HG03175 (cell line): ENCODE measurements around the gene SLC22A23.

Experiments used
- ATAC-seq: cut with Tn5 transposase; IDR thresholded peaks from one replicate; pipeline ENCODE4 v1.9.1; 2021; ENCODE audit warnings: mild to moderate bottlenecking, moderate library complexity; ENCODE audit not compliant: unreplicated experiment

SLC22A23 gene

DNA sequence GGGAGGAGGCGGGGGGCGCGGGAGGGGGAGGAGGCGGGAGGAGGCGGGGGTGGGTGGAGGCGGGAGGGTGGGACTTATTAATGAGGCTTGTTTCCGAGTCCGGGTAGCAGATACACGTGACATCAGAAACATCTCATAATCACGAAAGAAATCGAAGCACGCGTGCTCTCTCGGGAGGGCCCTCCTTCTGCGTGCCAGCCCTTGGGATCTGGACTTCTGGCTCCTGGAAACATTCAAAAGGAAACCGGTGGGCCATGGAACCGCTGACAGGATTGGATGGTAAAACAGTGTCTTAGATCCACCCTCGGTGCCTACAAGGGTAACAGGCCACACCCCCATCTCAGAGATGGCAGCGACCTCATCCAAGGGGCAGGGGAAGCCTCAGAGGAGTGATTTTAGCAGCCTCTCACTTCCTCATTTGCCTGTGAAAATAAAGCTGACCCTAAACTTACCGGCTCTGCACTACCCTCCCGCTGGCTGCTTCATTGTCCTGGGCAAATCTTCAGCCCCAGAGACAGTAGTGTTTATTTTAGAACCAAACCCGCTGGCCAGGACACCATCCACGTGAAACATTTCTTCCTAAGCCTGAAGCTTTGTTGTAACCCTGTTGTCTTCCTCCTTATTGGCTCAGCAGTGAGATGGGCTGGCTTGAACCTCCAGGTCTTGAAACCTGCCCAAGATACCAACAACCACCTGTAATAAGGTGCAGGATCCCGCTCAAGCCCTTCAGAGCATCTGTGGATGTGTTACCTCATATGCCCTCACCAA lies 100.6 kb downstream of the SLC22A23 start:
- peak; percentile 91 for ATAC-seq

DNA sequence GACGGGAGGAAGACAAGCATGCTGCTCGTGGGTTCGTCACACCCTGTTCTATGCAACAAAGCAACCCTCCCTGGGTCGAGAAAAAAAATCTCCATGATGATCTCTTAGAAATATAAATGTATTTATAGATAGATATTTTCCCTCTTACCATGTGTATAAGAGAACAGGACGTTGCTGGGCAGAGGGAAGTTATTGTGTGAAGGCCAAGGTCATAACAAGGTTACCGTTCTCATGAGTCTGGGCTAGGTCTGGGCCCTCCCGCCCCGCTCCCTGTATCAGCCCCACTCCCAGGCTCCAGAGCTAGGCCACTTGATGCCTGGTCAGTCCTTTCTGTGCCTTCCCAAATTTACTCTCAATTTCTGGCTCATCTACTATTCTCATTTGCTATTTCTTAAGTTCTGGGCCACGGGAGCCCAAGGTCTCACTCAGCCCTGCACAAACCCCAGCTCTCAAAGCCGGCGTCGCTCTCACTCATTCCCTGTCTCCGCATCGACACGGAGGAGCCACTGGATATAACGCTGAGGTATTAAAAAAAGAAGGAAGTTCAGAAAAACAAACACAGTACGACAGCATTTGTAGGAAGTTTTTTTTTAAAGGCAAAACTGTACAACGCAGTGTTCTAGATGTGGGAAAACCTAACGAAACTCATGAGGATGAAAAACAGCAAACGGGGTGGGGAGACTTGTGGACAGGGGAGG lies 101.3 kb downstream of the SLC22A23 start:
- ATAC-seq = no peak

DNA sequence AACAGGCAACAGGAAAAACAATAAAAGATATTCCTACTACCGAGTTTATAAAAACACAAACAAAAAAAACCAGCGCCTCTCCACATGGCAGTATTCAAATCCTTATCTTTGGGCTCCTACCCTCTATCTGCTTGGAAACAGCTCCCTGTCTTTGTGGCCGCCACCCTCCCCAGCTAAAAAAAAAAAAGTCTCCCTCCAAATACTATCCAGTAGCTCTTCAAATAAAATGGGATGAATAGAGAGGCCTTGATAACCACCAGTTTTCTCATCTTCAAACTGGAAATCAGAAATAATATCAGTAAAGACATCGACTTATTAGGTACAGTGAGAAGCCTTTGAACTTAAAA lies 101.9 kb downstream of the SLC22A23 start:
- ATAC-seq = no peak

DNA sequence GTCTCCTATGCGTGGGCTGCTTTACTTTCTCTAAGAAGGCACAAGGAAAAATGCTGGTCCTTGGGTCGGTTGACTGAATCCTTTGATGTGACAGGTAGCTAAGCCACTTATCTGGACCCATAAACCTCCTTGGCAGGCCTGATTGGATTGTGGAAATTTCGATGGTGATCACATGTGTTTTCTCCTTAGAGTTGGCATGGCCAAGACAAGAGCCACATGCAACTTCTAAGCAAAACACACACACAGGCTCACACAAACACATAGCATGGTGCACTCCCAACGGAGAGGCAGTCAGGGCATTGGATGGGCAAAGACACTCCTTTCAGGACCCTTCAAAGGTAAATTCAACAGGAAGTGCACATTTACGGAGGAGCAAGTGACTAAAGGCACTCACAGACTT lies 102.9 kb downstream of the SLC22A23 start:
- no peak for ATAC-seq

DNA sequence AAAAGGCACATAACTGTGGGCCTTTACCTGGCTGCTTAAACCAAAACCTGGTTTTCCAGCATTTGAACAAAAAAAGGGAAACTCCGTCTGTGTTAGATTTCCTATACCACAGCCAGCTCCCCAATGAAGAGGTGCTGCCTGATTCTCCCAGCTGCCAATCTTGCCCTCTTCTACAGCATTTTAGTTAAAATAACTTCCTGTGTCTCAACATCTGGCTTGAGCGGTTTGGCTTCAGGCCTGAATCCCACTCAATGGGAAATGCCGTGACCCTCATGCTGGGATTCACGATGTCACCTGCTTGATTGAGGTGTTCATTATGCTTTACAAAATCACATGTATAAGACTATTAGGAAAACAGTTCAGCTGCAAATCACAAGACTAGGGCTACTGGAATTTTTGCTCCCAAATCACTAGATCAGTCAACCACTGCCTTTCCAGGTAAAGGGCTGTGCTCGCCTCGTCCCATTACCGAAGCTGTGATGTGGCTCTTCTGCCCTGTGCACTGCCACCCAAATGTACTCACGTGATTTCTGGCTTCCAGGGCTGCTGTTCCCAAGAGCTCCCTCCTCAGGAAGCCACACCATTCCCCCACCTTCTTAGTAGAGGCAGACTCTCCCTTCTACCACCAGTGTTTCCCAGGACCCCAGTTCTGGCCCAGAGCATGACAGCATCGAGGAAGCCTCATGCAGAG lies 103.5 kb downstream of the SLC22A23 start:
- ATAC-seq = no peak

DNA sequence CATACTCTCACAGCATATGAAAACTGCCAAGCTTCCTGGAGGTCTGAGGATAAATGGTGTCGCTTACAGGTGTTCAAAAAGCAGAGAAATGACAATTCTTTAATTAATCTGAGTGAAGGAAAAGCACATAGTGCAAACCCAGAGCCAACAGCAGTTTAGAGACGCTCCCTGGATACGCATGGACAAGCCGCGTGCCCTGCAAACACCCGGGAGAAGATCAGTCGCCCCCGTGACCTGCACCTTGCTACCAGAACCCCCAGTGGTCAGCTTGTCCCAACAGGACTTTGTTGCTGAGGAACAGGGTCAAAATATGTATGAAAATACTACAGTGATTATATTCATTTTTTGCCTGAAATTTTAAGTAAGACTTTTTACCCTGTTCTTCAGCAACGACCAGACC lies 104.2 kb downstream of the SLC22A23 start:
- ATAC-seq = no peak

DNA sequence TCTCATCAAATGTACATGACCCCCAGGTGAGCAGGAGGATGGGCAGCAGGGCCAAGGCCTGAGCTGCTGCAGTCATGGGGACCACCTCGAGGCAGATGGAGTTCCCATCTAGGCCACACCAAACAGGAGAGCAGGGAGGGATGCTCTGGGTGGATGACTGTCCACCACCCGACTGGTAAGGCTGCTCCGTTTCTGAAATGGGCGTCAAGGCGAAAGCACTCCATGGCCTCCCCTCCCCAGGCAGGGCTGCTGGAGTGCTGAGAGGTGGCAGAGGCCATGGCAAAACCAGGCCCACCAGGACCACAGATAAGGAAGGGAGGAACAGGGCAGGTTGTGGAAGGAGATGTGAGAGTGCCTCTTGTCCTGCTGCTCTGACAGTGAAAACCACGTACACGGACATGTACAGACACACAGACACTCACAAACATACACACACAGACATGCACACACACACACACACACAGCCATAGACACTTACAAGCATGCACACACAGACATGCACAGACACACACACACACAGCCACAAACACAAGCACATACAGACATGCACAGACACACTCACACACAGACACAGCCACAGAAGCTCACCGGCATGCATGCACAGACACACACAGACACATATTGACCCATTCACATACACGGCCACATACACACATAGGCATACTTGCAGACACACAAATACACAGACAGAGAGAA lies 104.9 kb downstream of the SLC22A23 start:
- no peak for ATAC-seq

DNA sequence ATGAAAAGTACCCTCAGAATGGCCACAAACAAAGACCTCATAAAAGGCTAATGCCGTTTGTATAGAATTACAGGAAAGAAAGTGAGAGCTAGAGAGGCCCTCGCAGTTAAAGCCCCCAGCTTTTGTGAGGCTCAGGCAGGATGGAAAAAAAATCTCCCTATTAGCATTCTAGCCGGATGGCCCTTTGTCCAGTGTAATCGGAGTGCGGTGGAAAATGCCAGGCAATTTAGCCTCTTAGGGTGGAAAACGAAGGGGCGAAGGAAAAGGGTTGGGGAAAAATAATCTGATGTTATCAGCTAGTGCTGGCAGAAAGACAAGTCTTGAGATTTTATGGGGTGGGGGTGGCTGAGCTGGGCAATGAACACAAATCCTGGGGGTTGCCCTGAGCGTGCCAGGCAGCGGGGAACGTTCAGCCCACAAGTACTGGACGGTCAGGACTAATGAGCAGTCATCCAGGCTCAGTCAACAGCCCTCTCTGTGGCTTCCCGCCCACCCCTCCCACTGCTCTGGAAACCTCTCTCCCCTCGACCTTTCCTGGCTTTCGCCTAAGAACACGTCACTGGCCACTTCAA lies 105.7 kb downstream of the SLC22A23 start:
- no peak for ATAC-seq

DNA sequence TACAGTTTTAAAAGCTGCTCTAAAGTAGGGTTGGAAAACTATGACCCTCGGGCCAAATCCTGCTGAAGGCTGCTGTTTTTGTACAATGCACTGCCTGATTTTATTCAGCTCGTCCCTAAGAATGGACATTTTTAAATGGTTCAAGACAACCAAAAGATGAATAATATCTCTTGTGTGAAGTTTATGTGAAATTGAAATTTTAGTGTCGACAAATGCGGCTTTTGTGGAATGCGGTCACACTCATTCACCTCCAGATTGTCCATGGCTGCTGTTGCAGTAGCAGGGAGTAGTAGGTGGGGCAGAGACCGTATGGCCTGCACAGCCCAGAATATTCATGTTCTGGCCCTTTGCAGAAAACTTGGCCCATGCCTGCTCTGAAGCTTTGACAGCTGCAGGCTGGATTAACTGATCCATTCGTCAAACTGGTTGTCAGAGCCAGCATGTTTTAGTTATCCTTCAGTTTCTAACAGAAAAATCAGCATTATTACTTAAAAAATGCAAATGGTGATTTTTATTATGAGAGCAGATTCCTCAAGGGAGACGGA lies 106.5 kb downstream of the SLC22A23 start:
- ATAC-seq = no peak

DNA sequence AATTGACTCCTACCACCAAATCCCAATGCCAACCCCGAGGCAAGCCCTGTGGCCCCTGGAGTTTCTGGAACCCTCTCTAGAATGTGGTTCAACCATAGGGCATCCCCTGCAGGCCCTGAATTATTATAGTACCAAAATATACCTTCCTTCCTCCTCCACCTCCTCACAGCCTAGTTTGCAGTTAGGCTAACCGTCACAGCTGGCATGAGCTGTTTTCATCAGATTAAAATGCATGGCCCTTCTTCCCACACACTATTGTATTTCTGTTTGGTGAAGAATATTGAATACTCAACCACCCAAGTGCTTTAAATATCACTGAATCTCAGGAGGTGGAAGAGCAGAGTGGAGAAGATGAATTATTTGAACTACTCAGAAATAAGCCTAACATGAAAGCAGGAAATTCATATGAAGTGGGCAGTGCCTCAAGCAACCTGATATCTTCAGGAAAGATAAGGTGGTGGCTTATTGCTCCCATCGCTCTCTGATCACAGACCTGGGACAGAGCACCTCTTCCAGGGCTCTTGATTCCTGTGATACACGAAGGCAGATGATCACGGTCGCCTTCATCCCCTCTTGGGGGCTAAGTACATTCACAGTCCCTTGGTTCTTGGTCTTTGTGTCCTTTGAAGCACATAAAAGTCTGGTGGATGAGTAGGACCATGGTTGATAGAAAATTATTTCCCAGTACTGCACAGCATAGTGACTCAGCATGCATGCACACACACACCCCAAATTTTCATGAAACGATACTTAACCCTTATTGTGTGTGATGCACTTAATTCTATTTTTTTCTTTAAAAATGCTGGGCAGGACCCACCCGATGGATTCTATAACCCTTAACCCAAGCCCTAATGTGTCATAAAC lies 107.2 kb downstream of the SLC22A23 start:
- no peak for ATAC-seq

DNA sequence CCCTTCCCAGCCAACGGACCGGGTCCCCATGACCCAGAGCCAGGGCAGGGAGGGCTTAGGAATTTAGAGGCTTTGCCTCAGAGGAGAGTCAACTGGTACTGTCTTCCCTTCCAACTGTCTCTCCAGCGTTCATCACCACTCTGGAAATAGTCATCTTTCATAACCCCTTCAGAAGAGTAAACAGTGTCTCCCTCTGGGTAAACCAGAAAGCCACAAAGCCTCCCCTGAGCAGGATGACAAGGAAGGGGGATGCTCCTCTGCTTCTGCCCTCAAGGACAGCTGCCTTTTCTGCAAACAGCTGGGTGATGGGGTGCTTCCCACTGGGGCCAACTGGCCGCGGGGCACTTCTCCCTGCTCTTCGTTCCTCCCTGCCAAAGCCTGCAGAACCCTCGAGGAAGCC lies 108.0 kb downstream of the SLC22A23 start:
- ATAC-seq = no peak

DNA sequence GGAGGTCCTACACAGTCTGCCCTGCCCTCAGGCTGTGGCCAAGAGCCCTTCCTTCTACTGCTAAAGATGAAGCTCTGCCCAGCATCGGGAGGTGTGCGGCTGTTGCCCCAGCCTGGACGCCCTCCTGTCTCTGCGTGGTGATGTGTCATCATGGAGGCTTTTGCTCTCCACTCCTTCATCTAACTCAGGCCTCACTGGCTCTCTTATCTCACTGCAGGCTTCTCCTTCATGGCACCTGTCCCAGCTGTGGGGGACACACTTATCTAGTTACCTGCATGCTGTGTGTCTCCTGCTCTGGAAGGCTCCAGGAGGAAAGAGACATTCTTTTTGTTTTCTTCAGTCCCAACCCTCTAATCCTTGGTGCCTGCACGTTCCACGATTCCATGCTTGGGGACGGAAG lies 109.0 kb downstream of the SLC22A23 start:
- ATAC-seq = no peak

DNA sequence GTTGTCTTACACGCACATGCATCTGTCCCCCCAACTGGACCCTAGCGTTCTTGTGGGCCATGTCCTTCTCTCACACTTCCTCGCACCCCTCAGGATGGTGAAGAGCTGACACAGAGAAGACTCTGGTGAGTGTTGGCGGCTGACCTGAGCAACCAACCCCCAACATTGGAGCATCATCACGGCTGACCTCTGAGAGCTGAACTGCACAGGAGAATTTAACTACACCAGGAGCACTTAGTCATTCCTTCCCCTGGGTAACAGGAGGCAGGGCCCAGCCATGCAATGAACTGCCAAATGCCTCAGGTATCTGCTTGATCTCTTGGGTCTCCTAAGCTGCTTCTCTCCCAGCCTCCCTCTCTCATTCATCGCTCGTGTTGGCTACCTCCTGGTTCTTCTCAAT lies 109.6 kb downstream of the SLC22A23 start:
- ATAC-seq = no peak

DNA sequence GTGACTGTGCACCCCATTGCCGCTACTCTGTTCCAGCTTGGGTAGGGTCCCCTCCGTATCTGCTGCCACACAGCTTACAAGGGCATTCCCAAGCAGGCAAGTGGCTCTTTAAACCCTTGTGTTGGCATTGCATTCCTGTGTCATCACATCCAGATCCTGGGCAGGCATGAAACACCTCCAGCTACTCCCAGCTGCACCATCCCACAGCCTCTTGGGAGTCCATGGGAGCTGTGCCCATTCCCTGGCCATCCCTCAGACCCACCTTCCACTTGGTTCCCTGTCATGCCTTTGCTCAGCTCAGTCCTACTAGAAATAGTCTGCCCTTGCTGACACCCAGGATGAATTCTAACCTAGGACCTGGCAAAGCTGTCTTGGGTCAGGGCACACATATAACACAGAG lies 110.4 kb downstream of the SLC22A23 start:
- ATAC-seq = no peak

DNA sequence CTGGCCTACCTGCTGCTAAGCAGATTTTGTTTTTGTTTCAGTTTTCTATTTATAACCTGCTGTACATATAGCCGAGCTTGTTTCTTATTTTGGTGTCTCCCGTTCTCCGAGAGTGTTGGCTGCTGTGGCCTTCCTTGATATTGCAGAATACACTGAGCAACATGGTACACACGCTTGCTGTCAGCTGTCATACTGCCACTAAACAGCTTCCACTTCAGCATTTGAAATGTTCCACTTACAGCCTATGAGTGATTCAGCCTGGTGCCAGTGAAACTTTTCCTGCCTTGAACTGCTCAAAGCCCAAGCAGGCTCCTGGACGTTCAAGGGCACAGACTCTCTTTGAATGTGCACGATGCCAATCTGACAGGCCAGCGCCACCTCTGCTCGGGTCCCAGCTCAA lies 111.0 kb downstream of the SLC22A23 start:
- no peak for ATAC-seq

DNA sequence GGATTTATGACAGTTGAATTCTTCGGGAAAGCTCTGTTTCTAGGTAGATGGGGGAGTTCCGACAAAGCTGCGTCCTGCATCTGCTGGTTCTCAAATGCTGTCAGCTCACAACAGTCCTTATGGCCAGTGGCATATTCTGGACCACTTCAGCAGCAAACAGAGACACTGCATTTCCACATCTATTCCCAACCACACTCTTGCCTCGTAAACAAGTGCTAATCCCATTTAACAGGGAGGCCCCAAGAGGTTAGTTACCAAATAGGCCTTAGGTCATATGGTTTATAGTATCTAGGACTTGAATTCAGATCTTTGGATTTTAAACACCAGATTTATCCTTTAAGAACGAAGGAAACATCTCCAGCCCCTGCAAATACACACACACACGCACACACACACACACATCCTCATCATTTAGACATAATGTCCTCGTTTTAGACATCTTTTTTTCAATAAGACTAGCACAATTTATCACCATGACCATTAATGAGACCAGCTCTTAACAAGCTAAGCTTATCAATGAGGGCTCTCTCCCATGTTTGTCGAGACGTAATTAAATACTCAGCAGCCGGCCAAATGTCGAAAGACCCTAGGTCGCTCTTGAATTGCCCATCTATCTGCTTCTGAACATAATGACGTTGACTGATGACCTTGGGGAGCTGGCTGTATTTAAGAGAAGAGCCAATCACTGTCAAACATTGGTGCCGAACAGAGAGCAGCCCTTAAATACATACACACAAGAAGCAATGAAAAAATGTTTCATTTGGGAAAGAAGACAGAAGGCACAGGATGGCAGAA lies 113.6 kb downstream of the SLC22A23 start:
- no peak for ATAC-seq

DNA sequence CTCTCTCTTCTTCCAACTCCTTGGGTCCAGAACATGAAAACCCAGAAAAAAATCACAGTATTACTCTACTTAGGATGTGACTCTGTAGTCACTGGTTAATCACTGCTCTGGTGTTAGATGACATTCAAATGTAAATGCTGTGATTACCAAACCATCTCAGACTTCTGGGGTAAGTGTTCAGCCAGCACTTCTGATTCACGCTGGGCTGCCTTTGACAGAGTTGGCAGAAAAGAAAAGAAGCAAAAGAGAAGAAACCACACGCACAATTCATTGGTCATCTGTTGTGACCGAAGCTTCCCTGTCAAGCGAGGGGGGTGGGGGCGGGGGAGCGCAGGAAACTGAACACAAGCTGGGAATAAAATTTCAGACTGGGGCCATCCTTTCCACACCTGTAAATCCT lies 115.4 kb downstream of the SLC22A23 start:
- no peak for ATAC-seq

DNA sequence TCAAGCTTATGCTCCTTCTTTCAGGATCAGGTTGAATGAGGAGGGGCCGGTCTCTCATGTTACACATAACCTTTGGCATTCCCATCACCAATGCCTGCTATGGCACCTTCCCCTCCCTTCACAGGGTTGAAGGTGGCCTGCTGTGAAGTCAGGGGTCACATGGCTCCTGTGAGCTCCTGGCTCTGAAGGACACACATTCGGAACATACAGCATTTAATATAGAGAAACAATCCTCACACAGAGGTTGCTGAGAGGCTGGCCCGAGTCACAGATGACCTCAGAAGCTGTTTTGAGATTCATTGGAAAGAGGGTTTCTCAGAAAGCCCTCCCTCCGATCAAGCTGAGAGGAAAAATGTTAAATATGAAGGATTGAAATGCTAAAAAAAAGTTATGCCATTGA lies 116.0 kb downstream of the SLC22A23 start:
- ATAC-seq = no peak

DNA sequence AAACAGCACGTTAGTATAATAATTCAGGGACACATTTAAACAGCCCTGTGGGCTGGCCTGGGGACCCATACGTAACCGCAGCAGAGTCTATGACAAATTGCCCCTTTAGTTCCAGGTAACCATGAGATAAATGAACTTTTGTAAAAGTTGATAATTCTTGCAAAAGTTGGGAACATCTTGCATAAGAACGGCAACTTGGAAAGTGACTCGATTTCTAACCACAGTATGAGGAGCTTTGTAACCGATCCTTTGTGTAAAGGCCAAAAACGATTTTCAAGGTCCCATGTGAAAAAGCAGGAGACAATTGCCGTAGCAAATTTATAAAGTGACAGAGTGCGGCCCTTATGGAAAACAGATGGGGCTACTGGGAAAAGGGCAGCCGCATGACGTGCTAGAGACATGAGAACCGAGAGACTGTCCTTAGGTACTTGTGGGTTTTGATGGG lies 116.5 kb downstream of the SLC22A23 start:
- ATAC-seq = no peak
